Vagina (tissue), 2 donors: ENCODE results near the gene CDH15.

ENCODE experiments used
- POLR2A ChIP-seq, 2 donors: fragments of 450-650 bp; IDR thresholded peaks; one replicate each; pipeline ENCODE4 v1.6.1; 2017; ENCODE audit warnings: antibody characterized with exemption in 2 of 2, mild to moderate bottlenecking in 2 of 2, moderate library complexity in 2 of 2
- POLR2AphosphoS5 ChIP-seq, 2 donors: sonication (generic); formaldehyde crosslinking; IDR thresholded peaks; one replicate each; pipeline ENCODE4 v1.9.0; 2017; ENCODE audit warnings: antibody characterized with exemption in 2 of 2, mild to moderate bottlenecking in 2 of 2, low read depth in 1 of 2; ENCODE audit not compliant: insufficient read depth in 1 of 2
- TF ChIP-seq, protein P1 (sequence below), 3 experiments: fragments of 450-650 bp in 2 of 3; fragments of 200-600 bp in 1 of 3; sonication (generic) in 1 of 3; IDR thresholded peaks; one replicate each; pipeline ENCODE4 v1.5.1; 2017 to 2019; ENCODE audit warnings: antibody characterized with exemption in 3 of 3, mild to moderate bottlenecking in 2 of 3, moderate library complexity in 2 of 3

DNA sequence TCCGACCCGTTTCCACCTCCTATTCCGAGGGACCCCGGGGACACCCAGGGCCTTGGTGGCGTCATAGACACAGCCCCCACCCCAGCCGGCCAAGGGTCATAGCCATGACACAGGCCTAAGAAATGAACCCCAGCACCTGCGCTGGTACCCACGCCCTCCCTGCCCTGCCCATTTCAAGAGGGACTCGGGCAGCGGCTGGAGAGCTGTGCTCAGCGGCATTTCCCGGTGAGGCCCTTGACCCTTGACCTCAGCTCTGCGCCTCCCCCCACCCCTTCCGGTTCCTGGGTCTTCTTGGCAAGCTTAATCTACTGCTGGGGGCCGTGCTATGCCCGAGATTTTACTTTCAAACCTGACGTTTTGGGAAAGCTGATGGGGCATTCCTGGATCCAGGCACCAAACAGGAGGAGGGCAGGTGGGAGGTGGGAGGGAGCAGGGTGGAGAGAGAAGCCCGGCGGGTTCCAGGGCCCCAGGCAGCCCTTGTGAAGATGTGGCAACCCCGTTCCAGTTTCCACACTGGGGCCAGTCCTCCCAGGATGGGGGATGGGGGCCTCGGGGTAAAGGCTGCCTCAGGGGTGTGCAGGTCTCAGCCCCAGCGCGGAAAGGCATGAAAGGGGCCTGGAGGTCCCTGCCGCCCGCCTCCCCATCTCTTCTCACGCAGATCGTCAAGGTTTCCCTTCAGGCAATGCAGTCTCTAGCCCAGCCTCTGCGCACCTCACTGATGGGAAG, 28.7 kb downstream of the CDH15 start, which contains the start of gene SLC22A31:
- TF ChIP-seq, protein P1, sequence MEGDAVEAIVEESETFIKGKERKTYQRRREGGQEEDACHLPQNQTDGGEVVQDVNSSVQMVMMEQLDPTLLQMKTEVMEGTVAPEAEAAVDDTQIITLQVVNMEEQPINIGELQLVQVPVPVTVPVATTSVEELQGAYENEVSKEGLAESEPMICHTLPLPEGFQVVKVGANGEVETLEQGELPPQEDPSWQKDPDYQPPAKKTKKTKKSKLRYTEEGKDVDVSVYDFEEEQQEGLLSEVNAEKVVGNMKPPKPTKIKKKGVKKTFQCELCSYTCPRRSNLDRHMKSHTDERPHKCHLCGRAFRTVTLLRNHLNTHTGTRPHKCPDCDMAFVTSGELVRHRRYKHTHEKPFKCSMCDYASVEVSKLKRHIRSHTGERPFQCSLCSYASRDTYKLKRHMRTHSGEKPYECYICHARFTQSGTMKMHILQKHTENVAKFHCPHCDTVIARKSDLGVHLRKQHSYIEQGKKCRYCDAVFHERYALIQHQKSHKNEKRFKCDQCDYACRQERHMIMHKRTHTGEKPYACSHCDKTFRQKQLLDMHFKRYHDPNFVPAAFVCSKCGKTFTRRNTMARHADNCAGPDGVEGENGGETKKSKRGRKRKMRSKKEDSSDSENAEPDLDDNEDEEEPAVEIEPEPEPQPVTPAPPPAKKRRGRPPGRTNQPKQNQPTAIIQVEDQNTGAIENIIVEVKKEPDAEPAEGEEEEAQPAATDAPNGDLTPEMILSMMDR (IDR thresholded peaks at IDR 0.05) = no peak
- no peak for TF ChIP-seq POLR2A (IDR thresholded peaks at IDR 0.05)
- no peak for TF ChIP-seq POLR2AphosphoS5 (IDR thresholded peaks at IDR 0.05; ENCODE audit: insufficient read depth in 1 of 2, low read depth in 1 of 2)
